Heart right ventricle (tissue), 16 donors: ENCODE results near the gene TAF5L. TPM values are rescaled to one million over a fixed set of nuclear protein-coding genes. Genes with fewer than 3 reads are reported as not detected.

Experiments
- ATAC-seq, 8 donors: fragments of 200-7000 bp; cut with Tn5 transposase; one replicate each; pipeline ENCODE4 v1.9.1; 2020; ENCODE audit warnings: mild to moderate bottlenecking in 8 of 8, moderate library complexity in 8 of 8, moderate number of reproducible peaks in 1 of 8
- DNase-seq, 2 donors: peaks; one replicate each; pipeline ENCODE4 v3.0.0-alpha.2; 2020
- H3K27ac ChIP-seq, 10 donors: fragments of 200-600 bp; sonication (generic) in 2 of 10; one replicate each; pipeline versions ENCODE4 v1.5.0 to v1.8.0; 2020 to 2022; ENCODE audit warnings: mild to moderate bottlenecking in 3 of 10
- H3K27me3 ChIP-seq, 7 donors: fragments of 200-600 bp; one replicate each; pipeline ENCODE4 v1.8.0; 2021 to 2022; ENCODE audit warnings: mild to moderate bottlenecking in 2 of 7
- H3K36me3 ChIP-seq, 9 donors: fragments of 200-600 bp; sonication (generic) in 1 of 9; one replicate each; pipeline versions ENCODE4 v1.5.0 to v1.8.0; 2020 to 2022; ENCODE audit warnings: mild to moderate bottlenecking in 2 of 9
- H3K4me1 ChIP-seq, 9 donors: fragments of 200-600 bp; sonication (generic) in 1 of 9; one replicate each; pipeline versions ENCODE4 v1.5.0 to v1.8.0; 2020 to 2022; ENCODE audit warnings: mild to moderate bottlenecking in 4 of 9
- H3K4me3 ChIP-seq, 10 donors: fragments of 200-600 bp; sonication (generic) in 2 of 10; one replicate each; pipeline versions ENCODE4 v1.5.0 to v1.8.0; 2020 to 2022; ENCODE audit warnings: mild to moderate bottlenecking in 7 of 10, moderate library complexity in 2 of 10
- H3K9me3 ChIP-seq, 11 donors: fragments of 200-600 bp in 10 of 11; sonication (generic) in 2 of 11; one replicate each; pipeline versions ENCODE4 v1.5.0 to v1.8.0; 2013 to 2022; ENCODE audit warnings: mild to moderate bottlenecking in 2 of 11, control low read depth in 1 of 11, moderate library complexity in 1 of 11
- WGBS, 2 donors: extraction: QIAGEN DNeasy Blood & Tissue Kit; methylation state at CpG; one replicate each; pipeline ENCODE4 v1.1.7; 2013; ENCODE audit warnings: inconsistent platforms in 1 of 2; 5-methylcytosine and 5-hydroxymethylcytosine counted together
- intact Hi-C, 10 donors: fragments of 100-400 bp; cut with DNase I; formaldehyde crosslinking; loops; one replicate each; pipeline versions ENCODE4 v1.11.1 to v1.14.2; 2022
- polyA plus RNA-seq, 2 donors: library from polyadenylated mRNA; stranded (reverse); fragments of 200-250 nt; gene quantifications; one replicate each; pipeline ENCODE4 v1.2.3, GENCODE V29; 2013
- total RNA-seq, 10 donors: library from RNA; stranded (reverse); fragmentation: NEBNext Ultra II Directional in 3 of 10; extraction: Animal tissue kit (Norgen Biotek cat#: 25700) in 3 of 10; gene quantifications; one replicate each; pipeline versions ENCODE4 v1.2.1 to v1.2.4, GENCODE V29; 2021 to 2023
- TF ChIP-seq, protein P1 (sequence below), 9 donors: fragments of 200-600 bp; sonication (generic) in 2 of 9; IDR thresholded peaks; one replicate each; pipeline versions ENCODE4 v1.5.0 to v1.8.0; 2021 to 2022; ENCODE audit warnings: antibody characterized with exemption in 9 of 9, mild to moderate bottlenecking in 5 of 9, moderate library complexity in 1 of 9
- donor health status: Arrhythmogenic right ventricular cardiomyopathy.
- donor health status: ischemic (EF 13 %, LVEDD 7.1; RV severe dilation, severe dysfunction).
- donor health status: healthy with polysubstance abuse.
- donor health status: DM: no; HTN: yes; CAD: no.
- donor health status: DM: no; HTN: no; CAD: no.
- donor health status: ischemic (EF 25% LVEDD 6.9; RV normal size, moderate dysfunction).
- donor health status: ischemic (EF 25% LVEDD 5.7; RV mildly dilated, moderate dysfunction).
- donor health status: healthy.
- donor health status: DM: yes; HTN: yes; CAD: no.
- donor health status: Ischemic cardiomyopathy.
- donor health status: ischemic (EF 35%, LVEDD 5.7; RV mildly dilated, moderate dysfunction).
- donor health status: nonischemic (EF 11% LVEDD 7.7; RV severe dilation, severe dysfunction).
- donor health status: DM: yes; HTN: yes; CAD: no.
- donor health status: PGD.
- donor health status: ischemic (EF 29% LVEDD 5.4; RV normal size, mild dysfunction).
- donor health status: nonischemic (EF 23%, LVEDD 6.1; RV moderate dilation, normal function).

Gene TAF5L
- total and polyA plus RNA-seq, 12 donors = 6.0 to 13.7 (median 10.9) TPM

- no peaks in the 10 kb centered on the region for H3K27me3 ChIP-seq
- ATAC-seq = no peak
Observed at GRCh38 chr1:229627003-229627402, 1.1 kb upstream of the TAF5L start.

DNA sequence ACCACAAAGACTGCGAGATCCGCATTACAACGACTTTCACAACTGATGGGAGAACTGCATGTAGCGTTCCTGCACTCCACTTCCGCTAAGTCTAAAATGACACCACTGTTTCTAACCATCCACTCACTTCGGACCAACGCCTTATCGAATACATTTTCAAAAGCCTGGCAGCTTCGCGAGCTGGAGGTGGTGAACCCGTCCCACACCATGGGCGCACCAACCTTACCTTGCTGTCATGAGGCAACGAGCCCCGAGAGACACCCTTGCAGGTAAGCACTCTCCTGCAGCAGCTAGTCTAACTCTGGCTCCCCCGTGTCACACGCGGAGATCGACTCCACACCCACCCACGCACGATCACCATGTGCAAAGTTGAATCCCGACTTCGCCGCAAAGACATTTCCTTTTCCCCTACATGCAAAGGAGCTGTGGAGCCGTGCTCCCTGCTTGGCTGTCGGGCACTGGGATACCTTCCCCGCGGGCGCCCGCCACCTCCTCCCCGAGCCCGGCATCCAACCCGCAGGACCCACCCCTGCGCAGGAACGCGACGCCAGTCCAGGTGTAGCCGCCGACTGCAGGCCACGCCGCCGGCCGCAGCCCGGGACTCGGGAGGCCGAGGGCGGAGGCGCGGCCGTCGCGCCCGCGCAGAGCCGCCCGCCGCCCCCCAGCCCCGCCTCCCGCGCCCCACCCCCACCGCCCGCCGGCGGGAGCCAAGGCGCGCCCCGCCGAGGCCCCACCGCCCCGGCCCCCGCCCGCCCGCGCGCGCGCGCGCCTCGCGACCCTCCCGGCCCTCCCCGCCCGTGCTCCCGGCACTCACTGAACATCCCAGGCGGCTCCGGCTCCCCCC, 629 bp downstream of the TAF5L start:
- H3K27ac ChIP-seq = peak overlapping the region; percentile 85 to 95 (median 92)
- peak overlapping the region; percentile 70 to 99 (median 94) for H3K4me3 ChIP-seq
- ATAC-seq (peak; percentile 17 to 58 (median 42)), DNase-seq (peak in 1 of 2 donors; percentile 27)
- H3K9me3 ChIP-seq = no peaks in the 10 kb centered on the region
- no peaks in the 10 kb centered on the region for H3K27me3 ChIP-seq
- peaks cover 11 to 65% (median 42%) of the 10 kb centered on the region in 9 donors for H3K4me1 ChIP-seq
- TF ChIP-seq, protein P1, sequence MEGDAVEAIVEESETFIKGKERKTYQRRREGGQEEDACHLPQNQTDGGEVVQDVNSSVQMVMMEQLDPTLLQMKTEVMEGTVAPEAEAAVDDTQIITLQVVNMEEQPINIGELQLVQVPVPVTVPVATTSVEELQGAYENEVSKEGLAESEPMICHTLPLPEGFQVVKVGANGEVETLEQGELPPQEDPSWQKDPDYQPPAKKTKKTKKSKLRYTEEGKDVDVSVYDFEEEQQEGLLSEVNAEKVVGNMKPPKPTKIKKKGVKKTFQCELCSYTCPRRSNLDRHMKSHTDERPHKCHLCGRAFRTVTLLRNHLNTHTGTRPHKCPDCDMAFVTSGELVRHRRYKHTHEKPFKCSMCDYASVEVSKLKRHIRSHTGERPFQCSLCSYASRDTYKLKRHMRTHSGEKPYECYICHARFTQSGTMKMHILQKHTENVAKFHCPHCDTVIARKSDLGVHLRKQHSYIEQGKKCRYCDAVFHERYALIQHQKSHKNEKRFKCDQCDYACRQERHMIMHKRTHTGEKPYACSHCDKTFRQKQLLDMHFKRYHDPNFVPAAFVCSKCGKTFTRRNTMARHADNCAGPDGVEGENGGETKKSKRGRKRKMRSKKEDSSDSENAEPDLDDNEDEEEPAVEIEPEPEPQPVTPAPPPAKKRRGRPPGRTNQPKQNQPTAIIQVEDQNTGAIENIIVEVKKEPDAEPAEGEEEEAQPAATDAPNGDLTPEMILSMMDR (IDR thresholded peaks at IDR 0.05) = no peak
- 1% methylated on average over 46 to 86 of the region's 86 CpGs for WGBS, 2 donors
- peaks cover 0 to 12% (median 0%) of the 10 kb centered on the region in 9 donors for H3K36me3 ChIP-seq
- intact Hi-C loops = loop anchor here in 6 of 10 donors (1.0 to 10.0 kb wide), 5 partner anchors 66 to 118 kb away; partner anchors contain the start of genes ABCB10 (in 4 of the 6) and NUP133 (in 1 of the 6)

More at GRCh38 chr1:229627003-229627402, 1.1 kb upstream of the TAF5L start:
- peaks cover 0 to 12% (median 0%) of the 10 kb centered on the region in 9 donors for H3K36me3 ChIP-seq
- TF ChIP-seq, protein P1 (IDR thresholded peaks at IDR 0.05) = no peak
- peak overlapping the region in 5 of 10 donors; percentile 85 to 95 (median 91) for H3K27ac ChIP-seq
- H3K4me1 ChIP-seq = peaks cover 10 to 49% (median 31%) of the 10 kb centered on the region in 9 donors
- H3K4me3 ChIP-seq = peak overlapping the region in 9 of 10 donors; percentile 70 to 99 (median 94)
- H3K9me3 ChIP-seq = no peaks in the 10 kb centered on the region
- no peak for DNase-seq
- WGBS, 2 donors = 7% methylated on average over 4 of the region's 4 CpGs
- intact Hi-C loops = loop anchor here in 6 of 10 donors (2.0 to 10.0 kb wide), 5 partner anchors 68 to 120 kb away; partner anchors contain the start of genes ABCB10 (in 4 of the 6) and NUP133 (in 1 of the 6)

GRCh38 chr1:229624521-229625070, 1.3 kb downstream of the TAF5L start:
- intact Hi-C loops = loop anchor here in 7 of 10 donors (1.0 to 10.0 kb wide), 6 partner anchors 62 to 117 kb away; partner anchors contain the start of genes ABCB10 (in 4 of the 7) and NUP133 (in 1 of the 7)
- Histone ChIP-seq H3K27ac (peak overlapping the region in 7 of 10 donors; percentile 48 to 94 (median 77)), H3K9me3 (no peaks in the 10 kb centered on the region), H3K4me1 (peaks cover 15 to 71% (median 42%) of the 10 kb centered on the region in 9 donors), H3K27me3 (no peaks in the 10 kb centered on the region), H3K4me3 (peak overlapping the region; percentile 70 to 99 (median 92)), H3K36me3 (peaks cover 0 to 5% (median 0%) of the 10 kb centered on the region in 9 donors)
- TF ChIP-seq, protein P1 (IDR thresholded peaks at IDR 0.05) = no peak
- WGBS, 2 donors = 42 to 45% methylated on average over 9 of the region's 9 CpGs
- ATAC-seq = no peak
- no peak for DNase-seq

GRCh38 chr1:229623838-229624237, 2.1 kb downstream of the TAF5L start:
- H3K4me3 ChIP-seq = peak overlapping the region in 1 of 10 donors; percentile 95
- no peak overlapping the region for H3K27ac ChIP-seq
- H3K36me3 ChIP-seq = peaks cover 0 to 4% (median 0%) of the 10 kb centered on the region in 9 donors
- 75 to 84% methylated on average over 1 of the region's 1 CpG for WGBS, 2 donors
- no peak for DNase-seq
- TF ChIP-seq, protein P1 (IDR thresholded peaks at IDR 0.05) = no peak
- ATAC-seq = no peak
- H3K4me1 ChIP-seq = peaks cover 15 to 74% (median 47%) of the 10 kb centered on the region in 9 donors
- intact Hi-C loops = loop anchor here in 3 of 10 donors (2.0 to 10.0 kb wide), 3 partner anchors 62 to 69 kb away; partner anchors contain the start of gene ABCB10 (in 2 of the 3)
- H3K27me3 ChIP-seq = no peaks in the 10 kb centered on the region
- no peaks in the 10 kb centered on the region for H3K9me3 ChIP-seq
